T-helper 1 cell treated with Interleukin-12 subunit alpha and Interleukin-12 subunit beta and Interleukin-4 antibody, amounts not matched to agents 30 ng/mL and 1 ng/mL, for 36 hours (primary cell): ENCODE results near the gene TBC1D3. TPM values are rescaled to one million over a fixed set of nuclear protein-coding genes. Genes with fewer than 3 reads are reported as not detected.
"Not testable (repeated sequence)": the region's sequence is repeated elsewhere in the genome, so short reads cannot be mapped to it uniquely, and the experiment has no call there.

Source experiments
- intact Hi-C: fragments of 100-400 bp; cut with micrococcal nuclease; formaldehyde crosslinking; loops from one replicate; pipeline ENCODE4 v1.15.1; 2024
- total RNA-seq: library from RNA; stranded (reverse); gene quantifications from 2 replicates; pipeline ENCODE4 v1.2.3, GENCODE V29; 2022

The TBC1D3 gene
- total RNA-seq = not detected in 2 replicates

- intact Hi-C loops = not testable (repeated sequence)
These were observed at the start of gene TBC1D3 for GRCh38 chr17:38192455-38192854. TSS of gene TBC1D3 (minus strand) at chr17:38192555. CDS start at chr17:38191029, 1,526 bp downstream.

- intact Hi-C loops = not testable (repeated sequence)
These were observed 40.4 kb upstream of the TBC1D3 start for GRCh38 chr17:38232790-38233189.

GRCh38 chr17:38225844-38226495 is 33.6 kb upstream of the TBC1D3 start:
- intact Hi-C loops = not testable (repeated sequence)

GRCh38 chr17:38220867-38221266 is 28.5 kb upstream of the TBC1D3 start:
- intact Hi-C loops = not testable (repeated sequence)

GRCh38 chr17:38200271-38200670 is 7.9 kb upstream of the TBC1D3 start:
- intact Hi-C loops = not testable (repeated sequence)

GRCh38 chr17:38134860-38135259 is 57.5 kb downstream of the TBC1D3 start:
- intact Hi-C loops = not testable (repeated sequence)

Other genes with a start within 250 kb of the TBC1D3 start
- gene TBC1D3L, start 203.5 kb downstream of the TBC1D3 start, total RNA-seq = 19.9 and 22.2 TPM in 2 replicates
- gene TBC1D3D, start 188.6 kb downstream of the TBC1D3 start, total RNA-seq = 0.80 and 1.8 TPM in 2 replicates
- 0.15 TPM in 1 of 2 replicates, not detected in the other for gene TBC1D3C, start 123.9 kb downstream of the TBC1D3 start, total RNA-seq
- gene TBC1D3E, start 64.6 kb downstream of the TBC1D3 start, total RNA-seq = not detected in 2 replicates
- gene MRPL45, start 104.6 kb upstream of the TBC1D3 start, total RNA-seq = 26.0 and 26.8 TPM in 2 replicates
- not detected in 2 replicates for gene GPR179, start 151.4 kb upstream of the TBC1D3 start, total RNA-seq
- gene SOCS7, start 159.3 kb upstream of the TBC1D3 start, total RNA-seq = 19.0 and 21.5 TPM in 2 replicates
- gene ARHGAP23, start 235.9 kb upstream of the TBC1D3 start, total RNA-seq = 2.1 and 2.6 TPM in 2 replicates